CD4-positive, alpha-beta T cell (primary cell): ENCODE results near the gene KIF3B. TPM values are rescaled to one million over a fixed set of nuclear protein-coding genes. Genes with fewer than 3 reads are reported as not detected.
"Not testable (repeated sequence)": the region's sequence is repeated elsewhere in the genome, so short reads cannot be mapped to it uniquely, and the experiment has no call there.

Source experiments
- ATAC-seq: fragments of 200-7000 bp; cut with Tn5 transposase; one replicate; pipeline ENCODE4 v1.10.0; 2022; ENCODE audit warnings: mild to moderate bottlenecking; ENCODE audit not compliant: poor library complexity
- CTCF ChIA-PET: fragments of 350-600 bp; sonication (Branson Sonifier 250); formaldehyde crosslinking; loops from one replicate; lab custom pipeline; 2021; ENCODE audit warnings: antibody characterized with exemption, inconsistent platforms; lab: Charles Lee
- POLR2A ChIA-PET: fragments of 350-600 bp; sonication (Branson Sonifier 250); formaldehyde crosslinking; loops from one replicate; lab custom pipeline; 2021; ENCODE audit warnings: antibody characterized with exemption, inconsistent platforms; lab: Charles Lee
- DNase-seq, 14 experiments: peaks; one replicate each; pipeline ENCODE4 v3.0.0-alpha.2; 2013 to 2020; ENCODE audit warnings: mixed read lengths in 2 of 14
- H3K27ac ChIP-seq, 2 donors: one replicate each; pipeline versions ENCODE4 v1.5.1 to v1.7.0; 2013; ENCODE audit warnings: low read length in 2 of 2, low read depth in 1 of 2, mild to moderate bottlenecking in 1 of 2
- H3K27me3 ChIP-seq, 2 experiments: 1 replicate in 1 of 2; 2 replicates in 1 of 2; pipeline versions ENCODE4 v1.6.1 to v1.7.0; 2013; ENCODE audit warnings: low read length in 2 of 2, control low read depth in 1 of 2, mild to moderate bottlenecking in 1 of 2, moderate library complexity in 1 of 2; ENCODE audit not compliant: insufficient read depth in 2 of 2, control insufficient read depth in 1 of 2
- H3K36me3 ChIP-seq: one replicate; pipeline ENCODE4 v1.6.1; 2013; ENCODE audit warnings: low read length, control low read depth; ENCODE audit not compliant: insufficient read depth
- H3K4me1 ChIP-seq: one replicate; pipeline ENCODE4 v1.6.1; 2013; ENCODE audit warnings: low read length, control low read depth; ENCODE audit not compliant: insufficient read depth
- H3K4me3 ChIP-seq: one replicate; pipeline ENCODE4 v1.5.1; 2013; ENCODE audit warnings: mild to moderate bottlenecking, low read length, moderate library complexity
- H3K9me3 ChIP-seq, 2 experiments: 1 replicate in 1 of 2; 2 replicates in 1 of 2; pipeline versions ENCODE4 v1.6.1 to v1.7.0; 2013; ENCODE audit warnings: low read length in 2 of 2, mild to moderate bottlenecking in 2 of 2, control low read depth in 1 of 2, moderate library complexity in 1 of 2; ENCODE audit not compliant: control insufficient read depth in 1 of 2, insufficient read depth in 1 of 2
- H3K27ac Mint-ChIP-seq: one replicate; pipeline ENCODE4 v1.8.0; 2020; ENCODE audit warnings: mixed read lengths
- H3K27me3 Mint-ChIP-seq: one replicate; pipeline ENCODE4 v1.8.0; 2021; ENCODE audit warnings: mixed read lengths
- H3K36me3 Mint-ChIP-seq: one replicate; pipeline ENCODE4 v1.8.0; 2021; ENCODE audit warnings: low read depth, mixed read lengths
- H3K4me1 Mint-ChIP-seq: one replicate; pipeline ENCODE4 v1.8.0; 2021; ENCODE audit warnings: low read depth, mixed read lengths
- H3K4me3 Mint-ChIP-seq: one replicate; pipeline ENCODE4 v1.8.0; 2020; ENCODE audit warnings: mild to moderate bottlenecking, mixed read lengths
- H3K9me3 Mint-ChIP-seq: one replicate; pipeline ENCODE4 v1.8.0; 2020; ENCODE audit warnings: mixed read lengths
- CTCF ChIP-seq: fragments of 200-600 bp; IDR thresholded peaks from one replicate; pipeline ENCODE4 v1.8.0; 2022; ENCODE audit warnings: antibody characterized with exemption, mild to moderate bottlenecking
- intact Hi-C, 2 experiments: fragments of 100-400 bp; cut with DNase I in 1 of 2; cut with micrococcal nuclease in 1 of 2; formaldehyde crosslinking; loops; one replicate each; pipeline versions ENCODE4 v1.15.1 to v1.9.0; 2023 to 2025; cut with DNase I, micrococcal nuclease
- total RNA-seq, 174 experiments: library from RNA in 2 of 174; stranded (reverse) in 2 of 174; gene quantifications; one replicate each; pipeline ENCODE4 v1.2.3 and lab custom pipeline; 2021 to 2026

KIF3B gene
- total RNA-seq, 2 experiments from 2014 or later: 7.3 TPM

- TF ChIP-seq CTCF: no peak
- H3K9me3 ChIP-seq: no peaks in the 10 kb centered on the region
- no peak for ATAC-seq
- no peak for DNase-seq
- ChIA-PET CTCF (interaction anchor here (0.9 kb wide), 1 partner anchor 146 kb away, joined by 3 read pairs; no protein-coding TSS in a partner anchor), POLR2A (no interaction called here)
- no peaks in the 10 kb centered on the region for H3K27me3 ChIP-seq
- Mint-ChIP-seq H3K27ac (no peak overlapping the region), H3K4me1 (peaks cover 20% of the 10 kb centered on the region), H3K9me3 (no peaks in the 10 kb centered on the region), H3K27me3 (no peaks in the 10 kb centered on the region), H3K36me3 (peaks cover 4% of the 10 kb centered on the region), H3K4me3 (no peak overlapping the region)
- intact Hi-C loops: loop anchor here in 1 of 2 experiments (5.0 kb wide), 1 partner anchor 99 kb away; no protein-coding TSS in a partner anchor
- H3K36me3 ChIP-seq: no peaks in the 10 kb centered on the region
- peaks cover 16% of the 10 kb centered on the region for H3K4me1 ChIP-seq
- no peak overlapping the region for H3K27ac ChIP-seq
- no peak overlapping the region for H3K4me3 ChIP-seq
These were observed 61.2 kb downstream of the KIF3B start for GRCh38 chr20:32338665-32339064.

GRCh38 chr20:32339116-32339515 is 61.7 kb downstream of the KIF3B start:
- no peaks in the 10 kb centered on the region for H3K27me3 ChIP-seq
- no peak overlapping the region for H3K4me3 ChIP-seq
- intact Hi-C loops: loop anchor here in 1 of 2 experiments (5.0 kb wide), 1 partner anchor 98 kb away; no protein-coding TSS in a partner anchor
- peaks cover 11% of the 10 kb centered on the region for H3K4me1 ChIP-seq
- no peaks in the 10 kb centered on the region for H3K9me3 ChIP-seq
- no peak overlapping the region for H3K27ac ChIP-seq
- Mint-ChIP-seq H3K27me3 (no peaks in the 10 kb centered on the region), H3K4me1 (peaks cover 15% of the 10 kb centered on the region), H3K9me3 (no peaks in the 10 kb centered on the region), H3K27ac (no peak overlapping the region), H3K36me3 (no peaks in the 10 kb centered on the region), H3K4me3 (no peak overlapping the region)
- no peaks in the 10 kb centered on the region for H3K36me3 ChIP-seq
- CTCF ChIA-PET: no interaction called here
- no peak for TF ChIP-seq CTCF
- POLR2A ChIA-PET: no interaction called here
- no peak for ATAC-seq
- DNase-seq: no peak

GRCh38 chr20:32341053-32341452 is 63.6 kb downstream of the KIF3B start:
- POLR2A ChIA-PET, DNase-seq, ATAC-seq: not testable (repeated sequence)

GRCh38 chr20:32343439-32343838 is 66.0 kb downstream of the KIF3B start:
- intact Hi-C loops: no loop called here
- no peaks in the 10 kb centered on the region for H3K36me3 ChIP-seq
- H3K27ac Mint-ChIP-seq: no peak overlapping the region
- H3K4me1 Mint-ChIP-seq: no peaks in the 10 kb centered on the region
- no peaks in the 10 kb centered on the region for H3K27me3 Mint-ChIP-seq
- ATAC-seq (no peak), DNase-seq (no peak)
- H3K4me3 ChIP-seq: no peak overlapping the region
- no peaks in the 10 kb centered on the region for H3K4me1 ChIP-seq
- H3K27me3 ChIP-seq: no peaks in the 10 kb centered on the region
- POLR2A ChIA-PET: no interaction called here
- no peak overlapping the region for H3K27ac ChIP-seq
- H3K4me3 Mint-ChIP-seq: no peak overlapping the region
- TF ChIP-seq CTCF: no peak
- CTCF ChIA-PET: no interaction called here
- no peaks in the 10 kb centered on the region for H3K9me3 ChIP-seq
- H3K36me3 Mint-ChIP-seq: no peaks in the 10 kb centered on the region
- no peaks in the 10 kb centered on the region for H3K9me3 Mint-ChIP-seq

More at GRCh38 chr20:32341053-32341452, 63.6 kb downstream of the KIF3B start:
- H3K4me3 Mint-ChIP-seq, H3K4me1 Mint-ChIP-seq, intact Hi-C loops, H3K36me3 Mint-ChIP-seq, H3K27me3 ChIP-seq, H3K9me3 Mint-ChIP-seq, H3K27ac ChIP-seq, H3K4me3 ChIP-seq, H3K27me3 Mint-ChIP-seq, H3K9me3 ChIP-seq, H3K4me1 ChIP-seq, CTCF ChIA-PET, H3K27ac Mint-ChIP-seq, H3K36me3 ChIP-seq: not testable (repeated sequence)
